SK-N-SH treated with all-trans-retinoic acid at 6 μM for 48 hours (cell line): ENCODE data around the gene VPS13C.

Source experiments
- ATAC-seq: fragments of 200-7000 bp; cut with Tn5 transposase; 3 replicates; pipeline ENCODE4 v1.9.1; 2020; ENCODE audit warnings: mild to moderate bottlenecking, moderate library complexity
- ARNTL ChIP-seq: fragments of 450-650 bp; formaldehyde crosslinking; IDR thresholded peaks from 2 replicates; pipeline ENCODE4 v1.5.0; 2020; ENCODE audit warnings: low read depth, mild to moderate bottlenecking, moderate library complexity, borderline replicate concordance
- BACH2 ChIP-seq: fragments of 250-450 bp; sonication (Bioruptor Pico); IDR thresholded peaks from 2 replicates; pipeline ENCODE4 v1.9.0; 2021; ENCODE audit warnings: mild to moderate bottlenecking, borderline replicate concordance
- CSDC2 ChIP-seq: fragments of 250-450 bp; sonication (Bioruptor Pico); IDR thresholded peaks from 2 replicates; pipeline ENCODE4 v1.5.0; 2020; ENCODE audit warnings: mild to moderate bottlenecking, moderate library complexity
- ESRRG ChIP-seq: fragments of 250-450 bp; sonication (Bioruptor Pico); IDR thresholded peaks from 2 replicates; pipeline ENCODE4 v1.6.1; 2021; ENCODE audit warnings: mild to moderate bottlenecking
- GLIS3 ChIP-seq: fragments of 250-450 bp; sonication (Bioruptor Pico); IDR thresholded peaks from 2 replicates; pipeline ENCODE4 v1.5.0; 2020; ENCODE audit warnings: mild to moderate bottlenecking, moderate library complexity
- ISL1 ChIP-seq: fragments of 250-450 bp; sonication (Bioruptor Pico); IDR thresholded peaks from 2 replicates; pipeline ENCODE4 v2.1.2; 2022; ENCODE audit warnings: mild to moderate bottlenecking, moderate library complexity
- PPARA ChIP-seq: fragments of 250-450 bp; sonication (Bioruptor Pico); IDR thresholded peaks from 2 replicates; pipeline ENCODE4 v1.5.0; 2020; ENCODE audit warnings: mild to moderate bottlenecking, borderline replicate concordance
- RARB ChIP-seq: fragments of 250-450 bp; sonication (Bioruptor Pico); IDR thresholded peaks from 2 replicates; pipeline ENCODE4 v1.8.0; 2021; ENCODE audit warnings: mild to moderate bottlenecking, moderate library complexity
- TCF4 ChIP-seq: fragments of 250-450 bp; sonication (Bioruptor Pico); IDR thresholded peaks from 2 replicates; pipeline ENCODE4 v1.8.0; 2021; ENCODE audit warnings: mild to moderate bottlenecking, moderate library complexity, borderline replicate concordance
- TOX ChIP-seq: fragments of 250-450 bp; sonication (Bioruptor Pico); IDR thresholded peaks from 2 replicates; pipeline ENCODE4 v1.8.0; 2021; ENCODE audit warnings: mild to moderate bottlenecking, moderate library complexity, borderline replicate concordance
- ZC3H10 ChIP-seq: fragments of 250-450 bp; sonication (Bioruptor Pico); IDR thresholded peaks from 2 replicates; pipeline ENCODE4 v1.5.1; 2021; ENCODE audit warnings: mild to moderate bottlenecking, moderate library complexity
- ZFP3 ChIP-seq: fragments of 250-450 bp; sonication (Bioruptor Pico); IDR thresholded peaks from 2 replicates; pipeline ENCODE4 v1.5.0; 2020; ENCODE audit warnings: mild to moderate bottlenecking, moderate library complexity
- ZNF70 ChIP-seq: fragments of 450-650 bp; formaldehyde crosslinking; IDR thresholded peaks from 2 replicates; pipeline ENCODE4 v1.5.0; 2020; ENCODE audit warnings: mild to moderate bottlenecking, moderate library complexity
- ZNF8 ChIP-seq: fragments of 450-650 bp; formaldehyde crosslinking; IDR thresholded peaks from 2 replicates; pipeline ENCODE4 v1.5.0; 2020; ENCODE audit warnings: mild to moderate bottlenecking, moderate library complexity
- TF ChIP-seq, protein P1 (sequence below): fragments of 250-450 bp; sonication (Bioruptor Pico); IDR thresholded peaks from 2 replicates; pipeline ENCODE4 v1.8.0; 2021; ENCODE audit warnings: low read depth, mild to moderate bottlenecking, moderate library complexity, borderline replicate concordance
- TF ChIP-seq, protein P2 (sequence below): fragments of 250-450 bp; sonication (Bioruptor Pico); IDR thresholded peaks from 2 replicates; pipeline ENCODE4 v1.5.0; 2020; ENCODE audit warnings: mild to moderate bottlenecking, moderate library complexity
- TF ChIP-seq, protein P3 (sequence below): fragments of 250-450 bp; sonication (Bioruptor Pico); IDR thresholded peaks from 2 replicates; pipeline ENCODE4 v1.8.0; 2020; ENCODE audit warnings: mild to moderate bottlenecking, moderate library complexity, borderline replicate concordance
- TF ChIP-seq, protein P4 (sequence below): fragments of 250-450 bp; sonication (Bioruptor Pico); IDR thresholded peaks from 2 replicates; pipeline ENCODE4 v1.5.1; 2021; ENCODE audit warnings: mild to moderate bottlenecking, moderate library complexity

Gene VPS13C

DNA sequence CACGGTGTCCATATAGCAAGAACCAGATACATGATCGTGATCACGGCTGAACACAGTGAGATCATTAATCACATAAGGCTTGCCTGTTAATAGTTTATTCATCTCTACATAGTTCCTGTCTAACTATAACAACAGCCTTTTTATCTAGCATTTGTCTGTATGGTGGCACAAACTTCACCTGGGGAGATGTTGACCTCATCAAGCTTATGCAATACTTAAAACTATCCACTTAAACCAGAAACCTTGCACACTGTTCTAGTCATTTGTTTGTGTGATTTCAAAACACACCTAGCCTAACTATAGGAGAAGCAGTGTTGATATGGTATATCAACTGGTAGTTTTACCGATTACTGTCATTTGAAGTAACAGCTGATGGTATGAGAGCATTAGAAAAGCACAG, 124.8 kb downstream of the VPS13C start:
- TF ChIP-seq ISL1 (CRISPR knock-in tag) (no peak), ZFP3 (CRISPR knock-in tag) (no peak), TCF4 (CRISPR knock-in tag) (no peak), ZNF8 (CRISPR knock-in tag) (no peak), ESRRG (no peak)
- TF ChIP-seq, protein P1, sequence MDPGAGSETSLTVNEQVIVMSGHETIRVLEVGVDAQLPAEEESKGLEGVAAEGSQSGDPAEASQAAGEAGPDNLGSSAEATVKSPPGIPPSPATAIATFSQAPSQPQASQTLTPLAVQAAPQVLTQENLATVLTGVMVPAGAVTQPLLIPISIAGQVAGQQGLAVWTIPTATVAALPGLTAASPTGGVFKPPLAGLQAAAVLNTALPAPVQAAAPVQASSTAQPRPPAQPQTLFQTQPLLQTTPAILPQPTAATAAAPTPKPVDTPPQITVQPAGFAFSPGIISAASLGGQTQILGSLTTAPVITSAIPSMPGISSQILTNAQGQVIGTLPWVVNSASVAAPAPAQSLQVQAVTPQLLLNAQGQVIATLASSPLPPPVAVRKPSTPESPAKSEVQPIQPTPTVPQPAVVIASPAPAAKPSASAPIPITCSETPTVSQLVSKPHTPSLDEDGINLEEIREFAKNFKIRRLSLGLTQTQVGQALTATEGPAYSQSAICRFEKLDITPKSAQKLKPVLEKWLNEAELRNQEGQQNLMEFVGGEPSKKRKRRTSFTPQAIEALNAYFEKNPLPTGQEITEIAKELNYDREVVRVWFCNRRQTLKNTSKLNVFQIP: no peak
- TF ChIP-seq, protein P2, sequence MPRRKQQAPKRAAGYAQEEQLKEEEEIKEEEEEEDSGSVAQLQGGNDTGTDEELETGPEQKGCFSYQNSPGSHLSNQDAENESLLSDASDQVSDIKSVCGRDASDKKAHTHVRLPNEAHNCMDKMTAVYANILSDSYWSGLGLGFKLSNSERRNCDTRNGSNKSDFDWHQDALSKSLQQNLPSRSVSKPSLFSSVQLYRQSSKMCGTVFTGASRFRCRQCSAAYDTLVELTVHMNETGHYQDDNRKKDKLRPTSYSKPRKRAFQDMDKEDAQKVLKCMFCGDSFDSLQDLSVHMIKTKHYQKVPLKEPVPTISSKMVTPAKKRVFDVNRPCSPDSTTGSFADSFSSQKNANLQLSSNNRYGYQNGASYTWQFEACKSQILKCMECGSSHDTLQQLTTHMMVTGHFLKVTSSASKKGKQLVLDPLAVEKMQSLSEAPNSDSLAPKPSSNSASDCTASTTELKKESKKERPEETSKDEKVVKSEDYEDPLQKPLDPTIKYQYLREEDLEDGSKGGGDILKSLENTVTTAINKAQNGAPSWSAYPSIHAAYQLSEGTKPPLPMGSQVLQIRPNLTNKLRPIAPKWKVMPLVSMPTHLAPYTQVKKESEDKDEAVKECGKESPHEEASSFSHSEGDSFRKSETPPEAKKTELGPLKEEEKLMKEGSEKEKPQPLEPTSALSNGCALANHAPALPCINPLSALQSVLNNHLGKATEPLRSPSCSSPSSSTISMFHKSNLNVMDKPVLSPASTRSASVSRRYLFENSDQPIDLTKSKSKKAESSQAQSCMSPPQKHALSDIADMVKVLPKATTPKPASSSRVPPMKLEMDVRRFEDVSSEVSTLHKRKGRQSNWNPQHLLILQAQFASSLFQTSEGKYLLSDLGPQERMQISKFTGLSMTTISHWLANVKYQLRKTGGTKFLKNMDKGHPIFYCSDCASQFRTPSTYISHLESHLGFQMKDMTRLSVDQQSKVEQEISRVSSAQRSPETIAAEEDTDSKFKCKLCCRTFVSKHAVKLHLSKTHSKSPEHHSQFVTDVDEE (CRISPR knock-in tag): no peak
- TF ChIP-seq, protein P3, sequence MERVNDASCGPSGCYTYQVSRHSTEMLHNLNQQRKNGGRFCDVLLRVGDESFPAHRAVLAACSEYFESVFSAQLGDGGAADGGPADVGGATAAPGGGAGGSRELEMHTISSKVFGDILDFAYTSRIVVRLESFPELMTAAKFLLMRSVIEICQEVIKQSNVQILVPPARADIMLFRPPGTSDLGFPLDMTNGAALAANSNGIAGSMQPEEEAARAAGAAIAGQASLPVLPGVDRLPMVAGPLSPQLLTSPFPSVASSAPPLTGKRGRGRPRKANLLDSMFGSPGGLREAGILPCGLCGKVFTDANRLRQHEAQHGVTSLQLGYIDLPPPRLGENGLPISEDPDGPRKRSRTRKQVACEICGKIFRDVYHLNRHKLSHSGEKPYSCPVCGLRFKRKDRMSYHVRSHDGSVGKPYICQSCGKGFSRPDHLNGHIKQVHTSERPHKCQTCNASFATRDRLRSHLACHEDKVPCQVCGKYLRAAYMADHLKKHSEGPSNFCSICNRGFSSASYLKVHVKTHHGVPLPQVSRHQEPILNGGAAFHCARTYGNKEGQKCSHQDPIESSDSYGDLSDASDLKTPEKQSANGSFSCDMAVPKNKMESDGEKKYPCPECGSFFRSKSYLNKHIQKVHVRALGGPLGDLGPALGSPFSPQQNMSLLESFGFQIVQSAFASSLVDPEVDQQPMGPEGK: no peak
- ATAC-seq: no peak

DNA sequence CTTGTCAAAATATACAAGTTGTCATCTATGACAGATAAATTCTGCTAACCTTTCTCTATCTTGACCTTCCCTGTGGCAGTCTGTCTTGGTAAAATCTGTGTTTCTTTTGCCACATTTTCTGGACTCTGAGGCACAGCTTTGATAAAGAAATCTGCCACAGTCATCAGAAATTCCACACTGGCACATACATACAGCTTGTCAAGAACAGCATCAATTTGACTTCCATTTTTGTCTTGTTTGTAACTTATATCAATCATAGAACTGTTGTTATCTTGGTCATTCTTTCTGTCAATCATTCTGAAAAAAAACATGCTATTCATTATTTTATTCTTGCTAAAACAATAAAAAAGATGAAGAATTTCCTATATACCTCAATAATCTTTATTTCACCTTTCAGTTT, 130.8 kb downstream of the VPS13C start:
- no peak for TF ChIP-seq PPARA (CRISPR knock-in tag)
- TF ChIP-seq ZC3H10 (CRISPR knock-in tag): no peak
- TF ChIP-seq TCF4 (CRISPR knock-in tag): no peak
- TF ChIP-seq, protein P2 (CRISPR knock-in tag): no peak
- no peak for TF ChIP-seq ZNF8 (CRISPR knock-in tag)
- no peak for TF ChIP-seq GLIS3 (CRISPR knock-in tag)
- TF ChIP-seq, protein P4, sequence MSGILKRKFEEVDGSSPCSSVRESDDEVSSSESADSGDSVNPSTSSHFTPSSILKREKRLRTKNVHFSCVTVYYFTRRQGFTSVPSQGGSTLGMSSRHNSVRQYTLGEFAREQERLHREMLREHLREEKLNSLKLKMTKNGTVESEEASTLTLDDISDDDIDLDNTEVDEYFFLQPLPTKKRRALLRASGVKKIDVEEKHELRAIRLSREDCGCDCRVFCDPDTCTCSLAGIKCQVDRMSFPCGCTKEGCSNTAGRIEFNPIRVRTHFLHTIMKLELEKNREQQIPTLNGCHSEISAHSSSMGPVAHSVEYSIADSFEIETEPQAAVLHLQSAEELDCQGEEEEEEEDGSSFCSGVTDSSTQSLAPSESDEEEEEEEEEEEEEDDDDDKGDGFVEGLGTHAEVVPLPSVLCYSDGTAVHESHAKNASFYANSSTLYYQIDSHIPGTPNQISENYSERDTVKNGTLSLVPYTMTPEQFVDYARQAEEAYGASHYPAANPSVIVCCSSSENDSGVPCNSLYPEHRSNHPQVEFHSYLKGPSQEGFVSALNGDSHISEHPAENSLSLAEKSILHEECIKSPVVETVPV (CRISPR knock-in tag): no peak
- no peak for TF ChIP-seq ZFP3 (CRISPR knock-in tag)
- no peak for TF ChIP-seq BACH2 (CRISPR knock-in tag)
- no peak for TF ChIP-seq CSDC2 (CRISPR knock-in tag)
- TF ChIP-seq ZNF70 (CRISPR knock-in tag): no peak
- no peak for TF ChIP-seq ISL1 (CRISPR knock-in tag)
- TF ChIP-seq TOX (CRISPR knock-in tag): no peak
- TF ChIP-seq RARB: no peak

DNA sequence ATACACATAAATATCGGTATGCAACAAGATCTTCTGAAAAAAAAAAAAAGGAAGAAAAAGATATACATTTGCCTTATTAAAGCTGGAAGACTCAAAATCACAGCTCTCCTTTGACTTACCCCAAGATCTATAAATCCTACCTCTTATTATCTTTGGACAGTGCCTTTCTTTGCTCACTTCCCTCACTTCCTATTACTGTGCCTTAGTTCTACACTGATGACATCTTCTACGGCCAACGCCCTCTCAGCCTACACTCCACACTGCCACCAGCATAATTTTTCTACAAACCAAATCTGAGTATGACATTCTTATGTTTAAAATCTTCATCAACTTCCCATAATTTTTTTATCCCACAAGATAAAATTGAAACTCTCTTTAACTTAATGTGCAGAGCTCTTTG, 137.1 kb downstream of the VPS13C start:
- no peak for ATAC-seq
- no peak for TF ChIP-seq RARB
- no peak for TF ChIP-seq ISL1 (CRISPR knock-in tag)
- TF ChIP-seq, protein P3: no peak
- TF ChIP-seq ZFP3 (CRISPR knock-in tag): no peak
- TF ChIP-seq BACH2 (CRISPR knock-in tag): no peak
- no peak for TF ChIP-seq TOX (CRISPR knock-in tag)
- no peak for TF ChIP-seq GLIS3 (CRISPR knock-in tag)
- no peak for TF ChIP-seq PPARA (CRISPR knock-in tag)
- TF ChIP-seq, protein P4 (CRISPR knock-in tag): no peak
- no peak for TF ChIP-seq ARNTL (CRISPR knock-in tag)

More for the DNA sequence above, 130.8 kb downstream of the VPS13C start:
- ATAC-seq: no peak
